Omental fat pad (tissue), 4 donors: Measurements from ENCODE around the gene AGAP1. TPM values are rescaled to one million over a fixed set of nuclear protein-coding genes. Genes with fewer than 3 reads are reported as not detected.
"Not testable (repeated sequence)": the region's sequence is repeated elsewhere in the genome, so short reads cannot be mapped to it uniquely, and the experiment has no call there.

Source experiments
- ATAC-seq: fragments of 150-250 bp; one replicate; pipeline ENCODE4 v1.9.1; 2016; ENCODE audit warnings: mild to moderate bottlenecking, moderate library complexity; ENCODE audit not compliant: low FRiP score
- DNase-seq: peaks from one replicate; pipeline ENCODE4 v3.0.0-alpha.2; 2019; ENCODE audit warnings: low spot score
- total RNA-seq, 4 donors: library from RNA; depleted of rRNA; stranded (reverse); fragments of >200 nt; gene quantifications; one replicate each; pipeline ENCODE4 v1.1.0, GENCODE V29; 2016
- TF ChIP-seq, protein P1 (sequence below), 3 donors: fragments of 450-650 bp; IDR thresholded peaks; one replicate each; pipeline ENCODE4 v1.5.1; 2016 to 2017; ENCODE audit warnings: antibody characterized with exemption in 3 of 3, mild to moderate bottlenecking in 3 of 3, moderate library complexity in 2 of 3

Gene AGAP1
- total RNA-seq, 4 donors from 2014 or later, result 15.5 to 24.3 (median 16.2) TPM

DNA sequence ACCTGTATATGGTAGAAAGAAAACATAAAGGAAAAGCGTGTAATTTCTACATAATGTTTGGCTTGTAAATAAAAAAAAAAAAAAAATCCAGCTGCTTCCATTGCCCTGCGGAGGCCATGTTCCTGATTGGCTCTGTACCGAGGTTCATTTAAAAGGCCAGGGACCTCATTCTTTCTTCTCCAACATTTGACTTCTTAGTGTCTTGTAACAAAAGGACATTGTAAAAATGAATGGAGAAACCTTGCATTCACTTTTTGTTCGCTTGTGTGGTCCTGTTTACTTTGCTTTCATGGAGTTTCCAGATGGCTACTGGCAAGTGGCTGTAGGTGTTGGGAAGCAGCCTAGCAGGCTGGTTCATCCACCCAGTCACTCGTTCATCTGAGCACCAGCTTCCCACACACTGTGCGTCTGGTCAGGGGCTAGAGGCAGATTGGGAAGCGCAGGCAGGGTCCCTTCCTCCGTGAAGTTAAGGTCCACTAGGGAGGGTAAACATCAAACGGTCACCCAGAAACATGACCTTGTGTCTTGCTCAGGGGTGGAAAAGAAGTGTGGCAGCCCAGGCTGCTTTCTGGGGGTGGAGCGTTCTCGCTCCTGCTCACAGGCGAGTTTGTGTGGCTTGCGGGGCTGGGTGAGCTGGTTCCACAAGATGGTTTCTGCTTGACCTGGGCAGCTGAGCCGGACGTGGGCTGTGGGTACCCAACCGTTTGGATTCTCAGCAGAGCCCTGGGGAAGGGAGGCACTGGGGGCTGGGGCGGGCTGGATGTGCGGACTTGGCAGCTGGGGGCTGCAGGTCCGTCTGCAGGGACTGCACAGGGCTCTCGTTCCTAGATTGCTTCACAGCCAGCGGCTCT, 260.7 kb downstream of the AGAP1 start:
- DNase-seq (no peak), ATAC-seq (no peak)
- TF ChIP-seq, protein P1, sequence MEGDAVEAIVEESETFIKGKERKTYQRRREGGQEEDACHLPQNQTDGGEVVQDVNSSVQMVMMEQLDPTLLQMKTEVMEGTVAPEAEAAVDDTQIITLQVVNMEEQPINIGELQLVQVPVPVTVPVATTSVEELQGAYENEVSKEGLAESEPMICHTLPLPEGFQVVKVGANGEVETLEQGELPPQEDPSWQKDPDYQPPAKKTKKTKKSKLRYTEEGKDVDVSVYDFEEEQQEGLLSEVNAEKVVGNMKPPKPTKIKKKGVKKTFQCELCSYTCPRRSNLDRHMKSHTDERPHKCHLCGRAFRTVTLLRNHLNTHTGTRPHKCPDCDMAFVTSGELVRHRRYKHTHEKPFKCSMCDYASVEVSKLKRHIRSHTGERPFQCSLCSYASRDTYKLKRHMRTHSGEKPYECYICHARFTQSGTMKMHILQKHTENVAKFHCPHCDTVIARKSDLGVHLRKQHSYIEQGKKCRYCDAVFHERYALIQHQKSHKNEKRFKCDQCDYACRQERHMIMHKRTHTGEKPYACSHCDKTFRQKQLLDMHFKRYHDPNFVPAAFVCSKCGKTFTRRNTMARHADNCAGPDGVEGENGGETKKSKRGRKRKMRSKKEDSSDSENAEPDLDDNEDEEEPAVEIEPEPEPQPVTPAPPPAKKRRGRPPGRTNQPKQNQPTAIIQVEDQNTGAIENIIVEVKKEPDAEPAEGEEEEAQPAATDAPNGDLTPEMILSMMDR (IDR thresholded peaks at IDR 0.05), result no peak

DNA sequence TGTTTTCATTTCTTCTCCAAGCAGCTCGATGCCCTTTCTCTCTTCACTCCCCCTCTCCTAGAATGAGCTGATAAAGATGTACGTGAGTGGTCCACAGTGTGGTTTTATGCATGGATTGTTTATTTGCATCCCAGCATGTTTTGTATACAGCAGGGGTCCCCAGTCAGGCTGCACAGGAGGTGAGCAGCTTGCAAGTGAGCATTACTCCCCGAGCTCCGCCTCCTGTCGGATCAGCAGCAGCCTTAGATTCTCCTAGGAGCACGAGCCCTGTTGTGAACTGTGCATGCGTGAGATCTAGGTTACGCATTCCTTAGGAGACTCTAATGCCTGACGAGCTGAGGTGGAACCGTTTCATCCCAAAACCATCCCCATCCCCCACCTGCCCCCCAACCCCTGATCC, 262.6 kb downstream of the AGAP1 start:
- ATAC-seq (no peak), DNase-seq (no peak)
- TF ChIP-seq, protein P1 (IDR thresholded peaks at IDR 0.05), result no peak

DNA sequence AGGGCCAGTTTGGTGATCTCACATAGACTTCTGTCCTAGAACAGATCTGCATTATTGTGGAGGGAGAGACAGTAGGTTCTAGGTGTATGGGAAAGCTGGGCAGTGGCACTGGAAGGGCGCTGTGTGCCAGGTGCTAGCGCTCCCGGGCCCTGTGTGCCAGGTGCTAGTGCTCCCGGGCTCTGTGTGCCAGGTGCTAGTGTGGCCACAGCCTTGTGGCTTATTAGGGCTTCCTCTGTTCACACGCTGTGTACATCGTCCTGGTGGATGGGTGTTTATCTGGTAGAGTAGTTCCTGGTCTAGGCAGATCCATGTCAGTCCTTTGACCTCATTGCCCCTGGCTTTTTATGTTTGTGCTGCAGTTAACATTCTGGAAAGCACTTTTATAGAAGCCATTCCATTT, 263.4 kb downstream of the AGAP1 start:
- TF ChIP-seq, protein P1 (IDR thresholded peaks at IDR 0.05), result no peak
- no peak for DNase-seq
- ATAC-seq, result no peak

GRCh38 chr2:235757640-235758039, 263.8 kb downstream of the AGAP1 start:
- TF ChIP-seq, protein P1 (IDR thresholded peaks at IDR 0.05), result no peak
- DNase-seq (no peak), ATAC-seq (no peak)

DNA sequence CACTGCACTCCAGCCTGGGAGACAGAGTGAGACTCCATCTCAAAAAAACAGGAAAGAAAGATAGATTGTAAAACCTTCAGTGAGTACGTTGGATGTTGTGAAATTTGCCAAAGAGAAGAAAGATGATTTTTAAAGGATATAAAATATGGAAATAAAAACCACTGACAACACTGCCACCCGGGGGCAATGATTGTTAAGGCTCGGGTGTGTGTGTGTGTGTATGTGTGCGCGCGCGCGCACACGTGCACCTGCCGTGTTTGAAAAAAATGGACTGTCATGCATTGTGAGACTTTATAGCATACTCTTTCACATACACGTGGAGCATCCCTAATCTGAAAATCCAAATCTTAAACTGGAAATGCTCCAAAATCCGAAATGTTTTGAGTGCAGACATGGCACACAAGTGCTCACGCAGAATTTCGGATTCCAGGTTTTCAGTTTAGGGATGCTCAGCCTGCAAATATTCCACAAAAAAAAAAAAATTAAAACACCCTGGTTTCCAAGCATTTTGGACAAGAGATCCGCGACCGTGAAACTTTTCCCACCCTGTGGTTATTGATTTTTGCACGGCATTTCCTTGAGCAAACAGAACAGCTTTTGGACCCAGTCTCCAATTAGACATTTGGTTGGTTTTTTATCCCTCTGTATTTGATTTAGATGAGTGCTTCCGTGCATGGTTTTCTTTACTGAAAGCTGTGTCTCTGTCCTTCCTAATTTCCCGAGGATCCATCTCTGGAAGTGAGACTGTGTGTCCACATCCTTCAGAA, 269.2 kb downstream of the AGAP1 start:
- ATAC-seq (no peak), DNase-seq (no peak)
- TF ChIP-seq, protein P1 (IDR thresholded peaks at IDR 0.05), result no peak

DNA sequence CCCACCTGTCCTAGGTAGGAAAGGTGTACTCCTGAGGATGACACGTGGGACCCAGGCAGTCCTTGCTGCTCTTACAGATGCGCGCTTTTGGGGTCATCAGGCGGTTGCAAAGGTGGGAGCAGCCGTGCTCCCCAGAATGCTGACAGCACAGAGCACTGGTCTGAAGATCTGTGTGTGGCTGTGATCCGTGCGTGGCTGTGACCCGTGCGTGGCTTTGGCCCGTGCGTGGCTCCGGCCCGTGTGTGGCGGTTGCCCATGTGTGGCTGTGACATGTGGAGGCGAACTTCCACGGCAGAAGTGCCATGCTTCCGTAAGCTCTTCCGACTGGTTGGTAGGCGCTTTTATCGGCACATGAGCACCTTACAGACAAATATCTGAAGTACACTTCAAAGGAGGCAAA, 270.0 kb downstream of the AGAP1 start:
- ATAC-seq (no peak), DNase-seq (no peak)
- TF ChIP-seq, protein P1 (IDR thresholded peaks at IDR 0.05), result no peak

- not testable (repeated sequence) for DNase-seq, ATAC-seq
Measured at GRCh38 chr2:235764478-235764877, 270.6 kb downstream of the AGAP1 start.
